ENCODE data around the gene PCBP2.

PCBP2 gene

DNA sequence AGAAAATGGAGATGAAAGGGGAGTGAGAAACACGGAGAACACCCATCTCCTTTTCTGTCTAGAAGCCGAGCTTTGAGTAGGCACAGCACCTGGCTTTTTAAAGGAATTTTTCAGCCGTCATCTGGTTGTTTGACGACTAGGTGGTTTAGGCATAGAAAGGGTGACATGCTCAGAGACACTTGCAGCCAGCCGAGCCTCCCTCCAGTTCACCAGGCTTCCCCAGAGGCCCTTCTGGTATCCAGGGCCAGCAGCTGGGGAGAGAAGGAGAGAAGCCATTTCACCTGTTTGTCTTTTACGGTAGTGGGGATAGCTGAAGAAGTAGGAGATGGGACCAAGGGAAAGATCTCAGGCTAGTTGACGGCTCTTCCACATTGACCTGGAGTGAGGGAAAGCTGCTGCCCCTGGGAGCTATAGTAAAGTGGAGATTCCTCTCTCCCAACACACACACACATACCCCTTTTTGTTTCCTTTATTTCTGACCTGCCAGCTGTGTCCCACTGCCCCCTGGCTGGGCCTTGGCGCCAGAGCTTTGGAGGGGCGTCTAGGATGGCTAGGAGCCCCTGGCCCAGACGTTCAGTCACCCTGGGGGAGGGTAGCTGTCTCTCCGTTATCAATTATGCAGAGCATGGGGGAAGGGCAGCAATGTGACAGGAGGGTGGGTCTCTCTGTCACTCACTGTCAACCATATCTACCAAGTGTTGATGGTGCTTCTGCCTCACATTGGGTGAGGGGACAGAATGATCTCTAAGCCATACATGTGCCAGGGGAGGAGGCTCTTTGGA is 41.9 kb downstream of the PCBP2 start:
- no peak for DNase-seq (ENCODE audit: low spot score)

- peak; percentile 47 for DNase-seq (ENCODE audit: low spot score)
Observed at GRCh38 chr12:53495903-53496751, 44.2 kb downstream of the PCBP2 start.

- no peak for DNase-seq (ENCODE audit: low spot score)
Observed at GRCh38 chr12:53496752-53497032, 44.8 kb downstream of the PCBP2 start.

- no peak for DNase-seq (ENCODE audit: low spot score)
Observed at GRCh38 chr12:53497461-53497860, 45.6 kb downstream of the PCBP2 start.

- no peak for DNase-seq (ENCODE audit: low spot score)
Observed at GRCh38 chr12:53498235-53498630, 46.3 kb downstream of the PCBP2 start.

GRCh38 chr12:53499266-53500141 is 47.6 kb downstream of the PCBP2 start, which contains the start of gene MAP3K12:
MAP3K12 (minus strand) TSS chr12:53499458; CDS start chr12:53487391, 12,067 bp downstream.
- peak; percentile 58 for DNase-seq (ENCODE audit: low spot score)

DNA sequence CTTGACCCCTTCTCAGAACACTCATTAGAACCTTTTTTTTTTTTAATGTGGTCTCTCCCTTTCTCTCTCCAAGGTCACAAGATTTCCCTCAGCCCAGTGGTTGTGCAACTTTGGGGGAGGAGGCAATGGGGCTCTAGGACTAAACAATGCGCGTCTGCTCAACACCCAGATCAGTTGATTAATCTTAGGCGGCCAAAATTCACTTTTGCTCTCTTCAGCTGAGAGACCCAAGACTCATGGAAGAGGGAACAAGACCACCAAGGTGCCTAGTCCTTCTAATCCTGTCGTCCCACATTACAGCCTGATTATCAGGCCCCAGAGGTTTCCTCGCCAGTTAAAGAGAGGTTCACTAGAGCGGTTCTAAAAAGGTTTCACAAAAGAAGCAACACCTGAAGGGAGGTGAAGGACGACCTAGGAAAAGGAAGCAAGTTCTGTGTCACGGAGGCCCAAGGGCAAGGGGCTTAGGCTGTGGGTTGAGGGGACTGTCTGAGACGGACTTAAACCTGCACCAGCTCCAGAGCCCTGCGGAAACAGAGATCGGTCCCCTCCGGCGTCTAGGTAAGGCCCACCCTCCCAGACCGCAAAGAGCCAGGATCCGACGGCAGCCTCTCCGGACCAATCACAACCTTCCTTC is 48.4 kb downstream of the PCBP2 start:
- peak; percentile 48 for DNase-seq (ENCODE audit: low spot score)

DNA sequence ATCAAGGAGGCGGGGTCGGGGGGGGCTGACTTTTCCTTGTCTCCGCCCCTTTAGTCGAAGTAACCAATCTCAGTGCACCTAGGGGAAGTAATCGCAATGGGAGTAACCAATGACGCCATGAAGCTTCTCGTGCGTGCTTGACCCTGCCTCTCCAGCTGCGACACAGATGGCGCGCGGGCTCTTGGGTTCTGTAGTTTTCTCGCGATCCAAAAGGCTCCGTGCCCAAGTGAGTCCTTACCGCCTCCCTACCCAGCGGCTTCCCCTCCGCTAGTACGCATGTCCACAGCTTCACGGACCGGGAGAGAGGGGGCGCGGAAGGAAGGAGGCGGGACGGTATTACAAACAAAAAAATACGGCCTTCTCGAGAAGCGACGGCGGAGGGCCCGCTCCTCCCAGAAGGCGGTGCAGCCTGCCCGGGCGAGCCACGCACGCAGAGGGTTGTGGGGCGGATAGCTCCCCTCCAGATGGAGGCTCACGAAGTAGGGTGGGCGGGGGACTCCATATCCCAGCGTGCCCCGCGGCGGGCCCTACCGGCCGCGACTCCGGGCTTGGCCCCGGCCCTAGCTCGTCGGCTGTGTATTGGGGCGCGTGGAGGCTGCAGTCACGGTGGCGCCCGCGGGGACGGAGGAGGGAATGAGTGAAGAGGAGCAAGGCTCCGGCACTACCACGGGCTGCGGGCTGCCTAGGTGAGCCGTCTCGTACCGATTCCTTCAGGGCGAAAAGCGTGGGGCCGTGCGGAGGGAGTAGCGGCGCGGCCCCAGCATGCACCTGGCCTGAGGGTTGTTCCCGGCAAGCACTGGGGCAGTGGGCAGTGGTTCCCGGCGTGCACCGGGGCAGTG is 49.1 kb downstream of the PCBP2 start, which contains the start of gene TARBP2:
TSS of gene TARBP2 (plus strand) at position 508 of the 839 bp plus-strand sequence. CDS start at position 634, 126 bp downstream.
- DNase-seq (ENCODE audit: low spot score): peak; percentile 98

DNA sequence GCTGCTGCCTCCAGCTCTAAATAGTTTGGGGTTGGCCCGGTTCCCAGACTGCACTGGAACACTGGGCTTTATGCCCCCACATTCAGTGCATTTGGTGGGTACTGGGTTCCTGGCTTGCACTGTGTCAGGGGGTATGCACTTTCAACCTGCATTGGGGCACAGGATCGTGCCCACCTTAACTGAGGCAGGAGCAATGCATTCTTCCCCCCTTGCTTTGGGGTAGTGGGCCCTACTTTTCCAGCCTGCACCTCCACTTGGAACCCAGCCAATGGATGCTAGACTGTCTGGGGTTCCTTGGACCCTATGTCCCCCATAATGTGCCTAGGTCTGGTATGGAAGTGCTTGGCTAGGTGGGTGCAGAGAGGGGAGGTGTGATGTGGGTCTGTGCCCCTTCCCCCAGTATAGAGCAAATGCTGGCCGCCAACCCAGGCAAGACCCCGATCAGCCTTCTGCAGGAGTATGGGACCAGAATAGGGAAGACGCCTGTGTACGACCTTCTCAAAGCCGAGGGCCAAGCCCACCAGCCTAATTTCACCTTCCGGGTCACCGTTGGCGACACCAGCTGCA is 49.8 kb downstream of the PCBP2 start:
- no peak for DNase-seq (ENCODE audit: low spot score)

DNA sequence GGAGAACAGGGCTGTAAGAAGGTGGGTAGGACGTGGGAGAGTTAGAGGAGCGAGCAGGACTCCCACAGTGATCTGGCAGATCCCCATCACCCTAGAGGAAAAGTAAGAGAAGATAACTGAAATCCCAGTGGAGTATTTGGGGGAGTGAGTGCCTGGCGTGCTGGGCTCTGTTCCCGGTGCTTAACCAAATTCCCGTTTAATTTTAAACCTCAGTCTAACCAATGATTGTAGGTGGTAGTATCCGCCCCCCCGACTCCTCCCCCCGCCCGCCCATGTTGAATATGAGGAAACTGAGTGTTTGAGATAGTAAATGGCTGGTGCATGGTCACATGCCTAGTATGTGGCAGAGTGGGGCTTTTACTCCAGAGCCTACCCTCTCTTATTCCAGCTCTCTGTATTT is 50.4 kb downstream of the PCBP2 start:
- no peak for DNase-seq (ENCODE audit: low spot score)

DNA sequence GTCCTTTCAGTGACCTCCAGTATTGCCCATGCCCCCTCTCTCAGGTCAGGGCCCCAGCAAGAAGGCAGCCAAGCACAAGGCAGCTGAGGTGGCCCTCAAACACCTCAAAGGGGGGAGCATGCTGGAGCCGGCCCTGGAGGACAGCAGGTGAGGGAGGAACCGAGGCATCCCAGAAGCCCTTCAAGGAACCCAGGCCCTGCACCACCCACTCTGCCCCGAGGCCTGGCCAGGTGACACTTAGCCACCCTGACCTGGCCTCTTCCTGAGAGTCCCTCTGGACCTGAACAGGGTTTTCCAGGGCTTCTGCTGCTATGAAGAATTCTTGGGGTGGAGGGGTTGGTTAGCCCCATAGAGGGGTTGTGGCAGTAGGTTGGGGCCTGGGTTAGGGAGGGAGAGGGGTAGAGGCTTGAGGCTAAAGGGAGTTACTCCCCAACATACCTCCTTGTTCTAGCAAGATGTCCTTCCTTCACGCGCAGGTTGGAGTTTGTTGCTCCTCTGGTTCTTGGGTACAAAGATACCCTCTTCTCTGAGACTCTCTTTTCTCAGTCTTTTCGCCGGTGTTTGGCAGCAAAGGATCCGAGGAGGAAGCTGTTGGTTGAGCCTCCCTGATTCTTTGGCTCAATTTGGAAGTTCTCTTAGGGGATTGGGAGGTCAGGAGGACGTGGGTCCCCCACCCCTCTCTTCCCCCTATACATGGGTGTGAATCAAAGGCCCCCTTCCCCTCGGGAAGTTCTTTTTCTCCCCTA is 51.3 kb downstream of the PCBP2 start:
- DNase-seq (ENCODE audit: low spot score): no peak

DNA sequence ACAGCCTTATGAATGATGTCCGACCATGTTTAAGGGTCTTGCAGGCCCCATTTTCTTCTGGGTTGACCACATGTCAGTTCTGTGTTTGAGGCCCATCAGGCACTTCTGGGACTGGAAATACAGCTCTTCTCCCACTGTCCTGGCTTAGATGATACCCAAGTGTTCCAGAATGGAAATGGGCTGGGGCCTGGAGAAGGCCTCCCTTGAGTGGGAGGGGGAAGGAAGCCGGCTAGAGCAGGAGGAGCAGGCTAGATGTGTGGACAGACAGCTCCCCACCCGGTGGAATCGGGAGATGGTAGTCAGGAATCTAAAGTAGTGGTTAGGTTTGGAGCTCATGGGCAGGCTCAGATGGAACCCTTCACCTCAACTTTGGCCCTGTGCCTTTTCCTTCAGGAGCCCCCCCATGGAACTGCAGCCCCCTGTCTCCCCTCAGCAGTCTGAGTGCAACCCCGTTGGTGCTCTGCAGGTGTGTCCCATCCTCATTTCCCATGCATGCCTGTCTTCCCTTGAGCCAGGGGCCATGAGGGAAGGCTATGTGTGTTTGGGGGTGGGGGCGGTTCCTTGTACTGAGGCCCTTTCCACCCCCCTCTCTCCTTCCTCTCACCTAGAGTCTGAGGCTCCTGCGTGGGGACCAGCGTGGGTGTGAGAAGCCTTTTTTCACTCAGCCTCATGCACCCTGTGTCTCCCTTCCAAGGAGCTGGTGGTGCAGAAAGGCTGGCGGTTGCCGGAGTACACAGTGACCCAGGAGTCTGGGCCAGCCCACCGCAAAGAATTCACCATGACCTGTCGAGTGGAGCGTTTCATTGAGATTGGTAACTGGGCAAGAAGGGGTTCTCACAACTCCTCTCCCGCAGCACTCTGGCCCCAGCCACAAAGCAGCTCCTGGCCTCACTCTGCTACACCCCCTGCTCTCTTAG is 52.4 kb downstream of the PCBP2 start:
- no peak for DNase-seq (ENCODE audit: low spot score)

DNA sequence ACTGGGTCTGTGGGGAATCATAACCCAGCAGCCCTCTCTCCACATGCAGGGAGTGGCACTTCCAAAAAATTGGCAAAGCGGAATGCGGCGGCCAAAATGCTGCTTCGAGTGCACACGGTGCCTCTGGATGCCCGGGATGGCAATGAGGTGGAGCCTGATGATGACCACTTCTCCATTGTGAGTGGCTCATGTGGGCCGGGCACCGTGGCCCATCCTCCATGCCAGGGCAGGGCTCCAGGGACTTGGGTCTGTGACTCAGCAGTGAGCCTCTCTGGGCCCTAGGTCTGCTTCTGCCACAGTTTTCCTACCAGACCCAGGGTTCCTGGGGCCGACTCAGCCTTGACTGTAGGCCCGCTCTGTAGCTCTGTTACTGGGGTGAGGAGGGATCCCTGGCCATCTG is 53.2 kb downstream of the PCBP2 start:
- DNase-seq (ENCODE audit: low spot score): no peak

- no peak for DNase-seq (ENCODE audit: low spot score)
Observed at GRCh38 chr12:53505555-53506449, 53.9 kb downstream of the PCBP2 start.

GRCh38 chr12:53506450-53506785 is 54.5 kb downstream of the PCBP2 start:
- no peak for DNase-seq (ENCODE audit: low spot score)

DNA sequence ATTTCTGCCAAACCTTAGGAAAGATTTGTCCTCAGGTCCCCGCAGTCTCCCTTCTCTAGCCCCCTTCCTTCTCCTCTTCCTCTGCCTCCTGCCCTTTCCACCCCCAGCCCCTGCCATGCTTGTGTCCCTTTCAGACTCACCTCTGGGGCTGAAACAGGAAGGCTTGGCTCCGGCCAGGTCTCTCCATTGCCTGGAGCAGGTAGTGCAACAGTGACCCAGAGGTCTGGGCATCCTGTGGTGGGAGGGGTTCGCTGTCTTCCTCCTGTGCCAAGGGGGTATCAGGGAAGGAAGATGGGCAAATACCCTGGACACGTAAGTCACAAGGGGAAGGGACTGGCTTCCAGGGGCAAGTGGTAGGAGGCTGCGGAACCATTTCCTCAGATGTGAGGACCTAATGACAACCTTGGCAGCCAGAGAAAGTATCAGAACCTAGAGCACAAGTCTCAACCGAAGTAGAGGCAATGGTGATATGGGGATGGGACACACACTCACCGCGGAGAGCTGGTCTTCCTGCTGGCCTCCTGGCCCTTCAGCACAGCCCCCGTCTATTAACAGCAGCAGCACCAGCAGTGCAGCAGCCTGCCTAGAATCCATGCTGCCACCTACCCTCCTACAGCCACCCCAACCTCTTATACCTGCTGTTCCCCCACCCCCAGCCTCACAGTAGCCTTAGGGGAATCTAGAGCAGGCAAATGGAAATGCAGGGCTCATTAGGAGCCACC is 55.1 kb downstream of the PCBP2 start, which contains the start of gene NPFF:
TSS of gene NPFF (minus strand) at position 604 of the 722 bp plus-strand sequence. CDS start at position 594, 10 bp downstream.
- no peak for DNase-seq (ENCODE audit: low spot score)

GRCh38 chr12:53507603-53507885 is 55.6 kb downstream of the PCBP2 start:
- no peak for DNase-seq (ENCODE audit: low spot score)

Data from HuH-7 (cell line).